Ascending aorta (tissue), 2 donors: ENCODE data around the gene CTIF. TPM values are rescaled to one million over a fixed set of nuclear protein-coding genes. Genes with fewer than 3 reads are reported as not detected.
A peak's percentile ranks its signal among the peaks of the same experiment; 100 is the strongest.

Source experiments
- DNase-seq, 2 donors: peaks; one replicate each; pipeline ENCODE4 v3.0.0-alpha.2; 2019; ENCODE audit warnings: low spot score in 2 of 2
- H3K27ac ChIP-seq, 2 donors: fragments of 200-600 bp; sonication (generic); one replicate each; pipeline ENCODE4 v1.5.1; 2016 to 2017; ENCODE audit warnings: mild to moderate bottlenecking in 1 of 2
- H3K27me3 ChIP-seq: fragments of 200-600 bp; sonication (generic); one replicate; pipeline ENCODE4 v1.5.1; 2017
- H3K36me3 ChIP-seq, 2 donors: fragments of 200-600 bp; sonication (generic); one replicate each; pipeline ENCODE4 v1.5.1; 2016
- H3K4me1 ChIP-seq, 2 donors: fragments of 200-600 bp; sonication (generic); one replicate each; pipeline ENCODE4 v1.5.1; 2016 to 2017; ENCODE audit warnings: mild to moderate bottlenecking in 1 of 2
- H3K4me3 ChIP-seq, 2 donors: fragments of 200-600 bp; sonication (generic); one replicate each; pipeline ENCODE4 v1.5.1; 2016 to 2017; ENCODE audit warnings: mild to moderate bottlenecking in 1 of 2
- H3K9me3 ChIP-seq, 2 donors: fragments of 200-600 bp; sonication (generic); one replicate each; pipeline ENCODE4 v1.5.1; 2016
- intact Hi-C: fragments of 100-400 bp; cut with DNase I; formaldehyde crosslinking; loops from one replicate; pipeline ENCODE4 v1.15.1; 2023
- total RNA-seq: library from RNA; depleted of rRNA; stranded (reverse); fragments of >200 nt; gene quantifications from one replicate; pipeline ENCODE4 v1.1.0, GENCODE V29; 2016
- TF ChIP-seq, protein P1 (sequence below), 3 experiments: fragments of 200-600 bp in 2 of 3; fragments of 450-650 bp in 1 of 3; sonication (generic) in 2 of 3; IDR thresholded peaks; one replicate each; pipeline ENCODE4 v1.5.1; 2016 to 2019; ENCODE audit warnings: antibody characterized with exemption in 3 of 3, mild to moderate bottlenecking in 1 of 3, moderate library complexity in 1 of 3

The CTIF gene
- total RNA-seq, 1 donor from 2014 or later, result 55.3 TPM

DNA sequence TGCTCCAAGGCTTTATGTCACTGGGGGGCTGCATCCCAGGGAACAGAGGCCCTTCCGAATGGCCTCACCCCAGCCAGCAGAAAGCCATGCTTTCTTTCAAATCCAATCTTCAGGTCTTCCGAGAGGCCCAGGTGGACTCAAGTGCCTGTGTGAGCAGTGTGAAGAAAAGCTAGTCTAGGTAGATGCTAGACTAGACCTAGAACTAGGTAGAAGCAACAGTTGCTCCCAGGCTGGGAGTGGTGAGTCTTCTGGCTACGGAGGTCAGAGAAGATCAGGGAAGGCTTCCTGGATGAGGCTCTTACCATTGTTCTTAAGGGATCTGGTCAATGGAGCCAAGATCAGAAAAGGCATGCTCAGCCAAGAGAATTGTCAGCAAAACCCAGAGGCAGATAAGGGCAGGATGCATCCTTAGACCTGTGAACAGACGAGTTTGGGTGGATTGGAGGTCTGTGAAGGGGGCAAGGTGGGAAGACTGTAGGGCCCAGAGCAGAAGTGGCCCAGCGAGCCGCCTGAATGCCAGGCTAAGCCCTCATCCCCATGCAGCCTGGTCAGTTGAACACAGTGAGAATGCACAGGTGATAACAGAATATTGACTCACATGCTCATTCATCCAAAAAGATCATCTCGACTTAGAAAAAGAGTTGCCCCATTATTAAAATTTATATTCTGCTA is 301.1 kb downstream of the CTIF start:
- H3K9me3 ChIP-seq, result no peaks in the 10 kb centered on the region
- peak overlapping the region; percentile 83 to 91 for H3K27ac ChIP-seq
- no peaks in the 10 kb centered on the region for H3K27me3 ChIP-seq
- no peak overlapping the region for H3K4me3 ChIP-seq
- DNase-seq, result no peak
- no peaks in the 10 kb centered on the region for H3K36me3 ChIP-seq
- TF ChIP-seq, protein P1, sequence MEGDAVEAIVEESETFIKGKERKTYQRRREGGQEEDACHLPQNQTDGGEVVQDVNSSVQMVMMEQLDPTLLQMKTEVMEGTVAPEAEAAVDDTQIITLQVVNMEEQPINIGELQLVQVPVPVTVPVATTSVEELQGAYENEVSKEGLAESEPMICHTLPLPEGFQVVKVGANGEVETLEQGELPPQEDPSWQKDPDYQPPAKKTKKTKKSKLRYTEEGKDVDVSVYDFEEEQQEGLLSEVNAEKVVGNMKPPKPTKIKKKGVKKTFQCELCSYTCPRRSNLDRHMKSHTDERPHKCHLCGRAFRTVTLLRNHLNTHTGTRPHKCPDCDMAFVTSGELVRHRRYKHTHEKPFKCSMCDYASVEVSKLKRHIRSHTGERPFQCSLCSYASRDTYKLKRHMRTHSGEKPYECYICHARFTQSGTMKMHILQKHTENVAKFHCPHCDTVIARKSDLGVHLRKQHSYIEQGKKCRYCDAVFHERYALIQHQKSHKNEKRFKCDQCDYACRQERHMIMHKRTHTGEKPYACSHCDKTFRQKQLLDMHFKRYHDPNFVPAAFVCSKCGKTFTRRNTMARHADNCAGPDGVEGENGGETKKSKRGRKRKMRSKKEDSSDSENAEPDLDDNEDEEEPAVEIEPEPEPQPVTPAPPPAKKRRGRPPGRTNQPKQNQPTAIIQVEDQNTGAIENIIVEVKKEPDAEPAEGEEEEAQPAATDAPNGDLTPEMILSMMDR (IDR thresholded peaks at IDR 0.05), result no peak
- peaks cover 0 to 36% of the 10 kb centered on the region in 2 donors for H3K4me1 ChIP-seq
- intact Hi-C loops, result loop anchor here (2.0 kb wide), 1 partner anchor 33 kb away; no protein-coding TSS in a partner anchor

DNA sequence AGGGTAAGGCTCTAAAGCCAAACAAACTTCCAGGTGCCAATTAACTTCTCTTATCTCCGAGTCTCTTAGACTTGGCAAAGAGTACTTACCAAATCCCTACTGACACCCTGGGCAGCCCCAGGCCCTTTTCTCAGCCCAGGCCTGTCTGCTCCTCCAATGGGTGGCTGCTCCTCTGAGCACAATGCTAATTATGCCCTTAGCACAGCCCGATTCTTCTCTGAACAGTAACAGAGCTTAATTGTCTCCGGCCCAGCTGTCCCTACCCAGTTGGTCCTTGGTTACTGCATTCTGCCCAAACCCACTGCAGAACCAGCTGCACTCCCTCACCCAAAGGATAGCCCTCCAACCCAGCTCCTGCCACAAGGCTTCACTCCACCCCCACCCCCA is 301.7 kb downstream of the CTIF start:
- no peak for DNase-seq
- intact Hi-C loops, result loop anchor here (2.0 kb wide), 1 partner anchor 32 kb away; no protein-coding TSS in a partner anchor
- Histone ChIP-seq H3K27ac (peak overlapping the region; percentile 83 to 91), H3K27me3 (no peaks in the 10 kb centered on the region), H3K4me3 (no peak overlapping the region), H3K36me3 (no peaks in the 10 kb centered on the region), H3K9me3 (no peaks in the 10 kb centered on the region), H3K4me1 (peaks cover 0 to 34% of the 10 kb centered on the region in 2 donors)
- TF ChIP-seq, protein P1 (IDR thresholded peaks at IDR 0.05), result no peak

DNA sequence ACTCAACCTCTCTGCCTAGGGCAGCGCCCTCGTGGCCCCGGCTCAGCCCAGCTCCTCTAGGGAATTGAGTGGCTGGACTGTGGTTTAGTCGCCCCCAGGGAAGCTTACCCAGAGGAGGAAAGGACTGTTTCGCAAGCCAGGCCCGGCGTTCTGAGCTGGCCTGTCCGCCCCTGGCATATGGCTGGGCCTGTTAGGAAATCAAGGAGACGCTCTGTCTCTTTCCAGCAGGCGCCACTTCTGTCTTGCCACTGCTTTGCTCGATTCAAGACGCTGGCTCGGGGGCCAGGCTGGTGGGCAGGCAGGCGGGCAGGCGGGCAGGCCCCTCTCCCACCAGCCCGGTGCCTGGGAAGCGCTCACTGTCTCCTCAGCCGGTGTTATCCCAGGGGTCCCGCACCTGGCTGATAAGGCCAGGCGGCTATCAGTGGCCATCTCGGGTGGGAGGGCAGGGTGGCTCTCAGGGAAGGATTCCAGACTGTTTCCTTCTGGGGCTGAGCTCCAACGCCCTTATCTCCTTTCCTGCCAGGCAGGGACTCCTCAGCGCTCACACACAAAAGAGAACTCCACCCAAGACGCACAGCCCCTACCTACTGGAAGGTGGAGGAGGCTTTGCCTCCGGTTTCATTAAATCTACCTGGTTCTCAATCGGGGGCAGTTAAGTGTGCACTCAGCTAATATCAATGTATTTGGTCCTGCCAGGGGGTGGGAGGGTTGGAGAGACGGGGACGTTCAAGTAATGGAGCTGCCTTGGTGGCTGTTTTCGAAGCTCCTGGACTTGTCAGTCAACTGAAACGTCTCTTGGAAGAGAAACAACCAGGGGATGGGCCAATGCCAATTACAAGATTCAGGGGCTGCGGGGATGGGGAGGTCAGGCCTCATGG is 302.8 kb downstream of the CTIF start:
- peak; percentile 51 to 92 for DNase-seq
- peak overlapping the region; percentile 83 to 91 for H3K27ac ChIP-seq
- no peaks in the 10 kb centered on the region for H3K36me3 ChIP-seq
- H3K9me3 ChIP-seq, result no peaks in the 10 kb centered on the region
- peaks cover 0 to 34% of the 10 kb centered on the region in 2 donors for H3K4me1 ChIP-seq
- intact Hi-C loops, result loop anchor here (2.0 kb wide), 1 partner anchor 31 kb away; no protein-coding TSS in a partner anchor
- TF ChIP-seq, protein P1 (IDR thresholded peaks at IDR 0.05), result no peak
- no peaks in the 10 kb centered on the region for H3K27me3 ChIP-seq
- H3K4me3 ChIP-seq, result no peak overlapping the region

DNA sequence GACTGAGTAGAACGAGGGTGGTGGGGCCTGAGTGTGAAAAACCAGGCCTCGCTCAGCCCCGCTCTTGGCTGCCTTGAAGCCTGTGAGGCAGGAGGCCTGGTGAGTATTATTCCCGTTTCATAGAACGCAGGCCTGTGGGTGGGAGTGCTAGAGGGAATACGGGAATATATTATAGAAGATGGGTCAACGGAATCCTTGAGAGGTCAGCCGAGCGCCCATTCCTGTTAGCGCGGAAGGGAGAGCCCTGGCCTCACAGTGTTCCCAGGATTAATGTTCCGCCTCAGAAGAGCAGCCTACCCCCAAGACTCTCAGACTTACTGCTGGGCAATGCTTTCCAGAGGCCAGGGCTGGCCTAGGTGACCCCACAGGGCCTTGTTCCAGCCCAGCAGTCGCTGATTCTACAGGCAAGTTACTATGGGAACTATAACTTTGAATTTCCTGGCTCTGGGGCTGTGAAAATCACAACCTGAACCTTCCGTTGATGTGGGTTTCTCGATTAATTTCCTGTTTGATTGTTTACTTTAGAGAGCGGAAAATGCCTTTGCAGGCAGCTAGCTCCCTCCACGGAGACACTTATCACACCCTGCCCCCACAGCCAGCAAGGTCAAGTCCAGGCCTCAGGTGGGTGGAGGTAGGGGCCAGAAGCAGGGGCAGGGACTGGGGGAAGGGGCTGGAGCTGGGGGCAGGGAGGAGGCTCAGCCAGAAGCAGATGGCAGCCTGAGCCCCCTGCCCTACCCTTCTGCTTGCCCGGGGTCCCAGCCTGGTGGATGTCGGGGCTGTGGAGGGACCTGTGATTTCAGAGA is 303.6 kb downstream of the CTIF start:
- H3K27ac ChIP-seq, result peak overlapping the region; percentile 83 to 91
- intact Hi-C loops, result no loop called here
- H3K9me3 ChIP-seq, result no peaks in the 10 kb centered on the region
- no peaks in the 10 kb centered on the region for H3K27me3 ChIP-seq
- no peaks in the 10 kb centered on the region for H3K36me3 ChIP-seq
- TF ChIP-seq, protein P1 (IDR thresholded peaks at IDR 0.05), result no peak
- H3K4me1 ChIP-seq, result peaks cover 0 to 36% of the 10 kb centered on the region in 2 donors
- no peak overlapping the region for H3K4me3 ChIP-seq
- no peak for DNase-seq

DNA sequence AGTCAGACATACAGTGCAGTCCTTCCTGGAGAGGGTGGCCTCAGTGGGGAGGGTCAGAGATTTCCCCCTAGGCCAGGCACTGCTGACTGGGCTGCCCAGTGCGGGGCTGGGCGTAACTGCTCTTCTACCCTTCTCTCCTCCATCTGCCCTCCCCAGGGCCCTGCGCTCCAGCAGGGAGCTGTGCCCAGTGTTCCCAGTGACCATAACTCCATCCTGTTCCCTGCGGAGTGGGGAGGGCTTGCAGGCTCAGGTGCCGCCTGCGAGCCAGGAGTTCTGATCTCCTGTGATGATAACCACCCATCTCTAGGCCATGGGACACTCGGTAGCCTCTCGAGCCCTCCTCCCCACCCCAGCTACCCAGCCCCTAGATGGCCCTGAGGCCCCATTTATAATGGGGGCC is 304.3 kb downstream of the CTIF start:
- TF ChIP-seq, protein P1 (IDR thresholded peaks at IDR 0.05), result no peak
- intact Hi-C loops, result no loop called here
- peaks cover 2 to 43% of the 10 kb centered on the region in 2 donors for H3K4me1 ChIP-seq

More for the DNA sequence above, 304.3 kb downstream of the CTIF start:
- Histone ChIP-seq H3K27me3 (no peaks in the 10 kb centered on the region), H3K9me3 (no peaks in the 10 kb centered on the region), H3K4me3 (no peak overlapping the region), H3K36me3 (no peaks in the 10 kb centered on the region), H3K27ac (peak overlapping the region in 1 of 2 donors; percentile 91)
- no peak for DNase-seq
